ENCODE results near the gene TMBIM6. TPM values are rescaled to one million over a fixed set of nuclear protein-coding genes. Genes with fewer than 3 reads are reported as not detected.
"Not testable (repeated sequence)": the region's sequence is repeated elsewhere in the genome, so short reads cannot be mapped to it uniquely, and the experiment has no call there.

TMBIM6 gene
- total and polyA plus RNA-seq, 5 experiments from 2014 or later = 380 to 1,126 (median 817) TPM

DNA sequence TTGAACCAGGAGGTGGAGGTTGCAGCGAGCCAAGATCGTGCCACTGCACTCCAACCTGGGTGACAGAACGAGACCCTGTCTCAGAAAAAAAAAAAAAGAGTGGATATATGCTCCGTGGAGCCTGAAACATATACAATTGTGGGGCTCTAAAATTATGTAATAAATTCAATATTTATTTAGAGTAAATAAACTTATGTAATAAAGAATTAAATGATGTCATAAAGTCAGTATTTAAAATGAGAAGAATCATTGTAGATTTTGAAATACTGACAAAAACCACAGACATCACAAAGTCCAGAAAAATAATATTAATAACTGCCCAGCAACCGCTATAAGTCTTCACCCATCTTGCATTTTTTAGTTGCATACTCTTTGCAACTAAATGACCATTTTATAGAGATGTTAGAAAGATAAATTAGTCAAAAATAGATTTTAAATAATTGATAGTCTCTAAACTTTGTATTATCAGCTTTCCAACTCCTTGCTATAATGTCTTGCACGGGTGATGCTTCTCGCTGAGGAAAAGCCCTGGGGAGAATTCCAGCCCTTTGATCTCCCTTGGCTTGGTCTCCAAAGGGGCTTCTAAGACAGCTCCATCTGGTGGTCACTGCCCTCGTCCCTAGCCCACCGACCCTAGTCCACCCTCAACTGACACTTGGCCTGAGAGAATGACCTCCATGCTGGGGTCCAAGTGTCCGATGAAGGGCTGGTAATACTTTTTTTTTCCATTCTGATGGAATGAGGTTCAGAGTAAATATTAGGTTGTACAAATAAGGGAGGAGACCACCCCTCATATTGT, 7.9 kb upstream of the TMBIM6 start:
- H3K36me3 Mint-ChIP-seq = peaks cover 0 to 9% (median 3%) of the 10 kb centered on the region in 3 donors
- no peak for ATAC-seq
- no peak overlapping the region for H3K4me3 Mint-ChIP-seq
- POLR2A ChIA-PET = no interaction called here
- H3K27me3 Mint-ChIP-seq = peaks cover 0 to 1% (median 0%) of the 10 kb centered on the region in 5 donors
- peaks cover 0 to 14% (median 5%) of the 10 kb centered on the region in 9 donors for H3K9me3 Mint-ChIP-seq
- no peaks in the 10 kb centered on the region for H3K4me1 Mint-ChIP-seq
- DNase-seq = no peak
- no peak overlapping the region for H3K27ac Mint-ChIP-seq

DNA sequence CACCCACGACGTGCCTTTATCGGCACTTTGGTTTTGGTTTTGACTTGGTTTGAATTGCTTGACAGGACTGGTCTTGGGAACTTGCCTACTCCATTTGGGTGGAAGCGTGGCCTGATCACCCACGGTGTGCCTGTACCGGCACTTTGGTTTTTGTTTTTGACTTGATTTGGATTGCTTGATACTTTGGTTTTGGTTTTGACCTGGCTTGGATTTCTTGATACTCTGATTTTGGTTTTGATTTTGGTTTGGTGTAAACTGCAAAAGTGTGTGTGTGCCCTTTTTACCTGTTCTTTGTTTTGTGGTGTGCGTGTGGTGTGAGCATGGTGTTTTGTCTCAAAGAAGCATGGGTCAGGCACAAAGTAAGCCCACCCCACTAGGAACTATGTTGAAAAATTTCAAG, 6.5 kb upstream of the TMBIM6 start:
- H3K27ac Mint-ChIP-seq, DNase-seq, H3K36me3 Mint-ChIP-seq, ATAC-seq, H3K27me3 Mint-ChIP-seq, H3K4me3 Mint-ChIP-seq, H3K4me1 Mint-ChIP-seq, POLR2A ChIA-PET: not testable (repeated sequence)
- H3K9me3 Mint-ChIP-seq = peaks cover 0 to 14% (median 5%) of the 10 kb centered on the region in 9 donors

- not testable (repeated sequence) for DNase-seq, H3K27ac Mint-ChIP-seq
- H3K9me3 Mint-ChIP-seq = peaks cover 0 to 14% (median 7%) of the 10 kb centered on the region in 9 donors
Observed at GRCh38 chr12:49738721-49739120, 2.6 kb upstream of the TMBIM6 start.

GRCh38 chr12:49740277-49740676, 1.1 kb upstream of the TMBIM6 start:
- not testable (repeated sequence) for H3K9me3 Mint-ChIP-seq, DNase-seq, ATAC-seq, H3K27me3 Mint-ChIP-seq, H3K4me3 Mint-ChIP-seq
- H3K4me1 Mint-ChIP-seq = peaks cover 18 to 41% (median 37%) of the 10 kb centered on the region in 4 donors
- POLR2A ChIA-PET = interaction anchor here (1.0 to 2.2 kb wide), 10 partner anchors 13 to 117 kb away, joined by 4 to 47 read pairs (median 9); partner anchors contain the start of gene PRPF40B
- H3K36me3 Mint-ChIP-seq = peaks cover 3 to 20% (median 3%) of the 10 kb centered on the region in 3 donors
- peak overlapping the region in 5 of 10 donors; percentile 14 to 76 (median 24) for H3K27ac Mint-ChIP-seq

More at GRCh38 chr12:49738721-49739120, 2.6 kb upstream of the TMBIM6 start:
- H3K27me3 Mint-ChIP-seq, H3K4me3 Mint-ChIP-seq, H3K36me3 Mint-ChIP-seq, ATAC-seq: not testable (repeated sequence)
- POLR2A ChIA-PET = interaction anchor here (0.8 kb wide), 1 partner anchor 100 kb away, joined by 3 read pairs; no protein-coding TSS in a partner anchor
- peaks cover 9 to 27% (median 24%) of the 10 kb centered on the region in 4 donors for H3K4me1 Mint-ChIP-seq

GRCh38 chr12:49741882-49742620, 694 bp downstream of the TMBIM6 start:
- peaks cover 0 to 3% (median 0%) of the 10 kb centered on the region in 9 donors for H3K9me3 Mint-ChIP-seq
- peak; percentile 74 to 93 (median 86) for DNase-seq
- peaks cover 0 to 30% (median 2%) of the 10 kb centered on the region in 3 donors for H3K36me3 Mint-ChIP-seq

DNA sequence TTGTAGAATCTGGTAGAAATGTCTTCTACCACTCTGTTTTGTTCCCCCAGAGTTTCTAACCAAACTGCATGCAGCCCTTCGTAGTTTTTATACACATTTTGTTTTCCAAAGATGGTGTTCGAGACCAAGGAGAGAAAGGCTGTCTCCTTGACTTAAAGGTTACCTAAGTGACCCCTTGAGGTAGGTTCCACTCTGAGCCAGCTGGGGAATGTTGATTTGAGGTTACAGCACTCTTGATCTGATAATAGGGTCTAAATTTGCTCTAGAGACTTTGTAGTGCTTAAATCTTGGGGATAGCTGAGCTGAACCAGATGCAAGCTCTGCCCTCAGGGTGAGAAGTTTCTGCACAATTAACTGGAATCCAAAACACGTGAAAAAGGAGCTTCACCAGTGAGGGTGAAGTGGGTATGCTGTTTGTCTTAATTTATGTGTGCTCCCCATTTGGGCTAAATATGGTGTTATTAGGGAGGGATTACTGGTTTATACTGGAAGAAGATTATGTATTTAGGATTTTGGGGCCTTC, 3.1 kb downstream of the TMBIM6 start:
- DNase-seq (no peak), ATAC-seq (no peak)
- peaks cover 0 to 40% (median 4%) of the 10 kb centered on the region in 3 donors for H3K36me3 Mint-ChIP-seq
- POLR2A ChIA-PET = interaction anchor here (0.5 to 1.4 kb wide), 3 partner anchors 12 to 28 kb away, joined by 3 to 4 read pairs (median 3); no protein-coding TSS in a partner anchor
- peak overlapping the region in 9 of 10 donors; percentile 6 to 99 (median 56) for H3K27ac Mint-ChIP-seq
- peaks cover 0 to 3% (median 0%) of the 10 kb centered on the region in 9 donors for H3K9me3 Mint-ChIP-seq
- H3K27me3 Mint-ChIP-seq = peaks cover 0 to 3% (median 0%) of the 10 kb centered on the region in 5 donors
- peak overlapping the region; percentile 18 to 87 (median 65) for H3K4me3 Mint-ChIP-seq
- H3K4me1 Mint-ChIP-seq = peaks cover 25 to 80% (median 72%) of the 10 kb centered on the region in 4 donors

More at GRCh38 chr12:49741882-49742620, 694 bp downstream of the TMBIM6 start:
- peaks cover 0 to 3% (median 0%) of the 10 kb centered on the region in 5 donors for H3K27me3 Mint-ChIP-seq
- H3K4me1 Mint-ChIP-seq = peaks cover 23 to 58% (median 50%) of the 10 kb centered on the region in 4 donors
- peak; percentile 62 to 70 for ATAC-seq
- H3K27ac Mint-ChIP-seq = peak overlapping the region; percentile 97 to 100 (median 98)
- peak overlapping the region; percentile 87 to 99 (median 97) for H3K4me3 Mint-ChIP-seq
- POLR2A ChIA-PET = interaction anchor here (0.9 to 2.2 kb wide), 28 partner anchors 8 to 612 kb away, joined by 3 to 47 read pairs (median 6); partner anchors contain the start of genes BCDIN3D, CERS5, FMNL3 and NCKAP5L

DNA sequence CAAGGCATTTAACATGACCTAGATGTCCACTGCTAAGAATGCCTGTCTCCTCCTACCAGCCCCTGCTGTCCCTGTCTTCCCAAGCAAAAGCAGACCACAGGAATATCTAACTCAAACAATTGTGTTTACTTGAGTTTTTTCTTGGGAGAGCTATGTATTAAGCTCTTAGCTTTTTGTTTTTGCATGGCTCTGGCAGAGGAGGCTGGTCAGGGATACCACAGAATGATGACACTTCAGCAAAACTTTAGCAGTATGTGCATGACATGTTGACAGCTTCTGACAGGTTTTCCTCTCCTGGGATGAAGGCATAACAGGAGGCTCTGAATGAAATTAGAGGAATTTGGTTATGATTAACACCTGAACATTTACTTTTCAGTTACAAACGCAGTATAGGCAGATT, 6.9 kb downstream of the TMBIM6 start:
- Mint-ChIP-seq H3K27ac (peak overlapping the region in 7 of 10 donors; percentile 20 to 77 (median 49)), H3K36me3 (peaks cover 0 to 69% (median 9%) of the 10 kb centered on the region in 3 donors), H3K4me3 (peak overlapping the region in 9 of 10 donors; percentile 19 to 58 (median 42)), H3K9me3 (no peaks in the 10 kb centered on the region), H3K27me3 (no peaks in the 10 kb centered on the region), H3K4me1 (peaks cover 34 to 94% (median 88%) of the 10 kb centered on the region in 4 donors)
- ATAC-seq (no peak), DNase-seq (no peak)
- POLR2A ChIA-PET = interaction anchor here (0.9 to 1.9 kb wide), 2 partner anchors 10 to 15 kb away, joined by 3 to 6 read pairs; no protein-coding TSS in a partner anchor

GRCh38 chr12:49748800-49749199, 7.4 kb downstream of the TMBIM6 start:
- DNase-seq (no peak), ATAC-seq (no peak)
- Mint-ChIP-seq H3K4me1 (peaks cover 37 to 93% (median 88%) of the 10 kb centered on the region in 4 donors), H3K36me3 (peaks cover 0 to 69% (median 14%) of the 10 kb centered on the region in 3 donors), H3K27ac (peak overlapping the region in 7 of 10 donors; percentile 1 to 77 (median 49)), H3K4me3 (peak overlapping the region in 9 of 10 donors; percentile 6 to 77 (median 41)), H3K27me3 (no peaks in the 10 kb centered on the region), H3K9me3 (no peaks in the 10 kb centered on the region)
- POLR2A ChIA-PET = interaction anchor here (0.9 to 1.9 kb wide), 2 partner anchors 9 to 15 kb away, joined by 3 to 6 read pairs; no protein-coding TSS in a partner anchor

DNA sequence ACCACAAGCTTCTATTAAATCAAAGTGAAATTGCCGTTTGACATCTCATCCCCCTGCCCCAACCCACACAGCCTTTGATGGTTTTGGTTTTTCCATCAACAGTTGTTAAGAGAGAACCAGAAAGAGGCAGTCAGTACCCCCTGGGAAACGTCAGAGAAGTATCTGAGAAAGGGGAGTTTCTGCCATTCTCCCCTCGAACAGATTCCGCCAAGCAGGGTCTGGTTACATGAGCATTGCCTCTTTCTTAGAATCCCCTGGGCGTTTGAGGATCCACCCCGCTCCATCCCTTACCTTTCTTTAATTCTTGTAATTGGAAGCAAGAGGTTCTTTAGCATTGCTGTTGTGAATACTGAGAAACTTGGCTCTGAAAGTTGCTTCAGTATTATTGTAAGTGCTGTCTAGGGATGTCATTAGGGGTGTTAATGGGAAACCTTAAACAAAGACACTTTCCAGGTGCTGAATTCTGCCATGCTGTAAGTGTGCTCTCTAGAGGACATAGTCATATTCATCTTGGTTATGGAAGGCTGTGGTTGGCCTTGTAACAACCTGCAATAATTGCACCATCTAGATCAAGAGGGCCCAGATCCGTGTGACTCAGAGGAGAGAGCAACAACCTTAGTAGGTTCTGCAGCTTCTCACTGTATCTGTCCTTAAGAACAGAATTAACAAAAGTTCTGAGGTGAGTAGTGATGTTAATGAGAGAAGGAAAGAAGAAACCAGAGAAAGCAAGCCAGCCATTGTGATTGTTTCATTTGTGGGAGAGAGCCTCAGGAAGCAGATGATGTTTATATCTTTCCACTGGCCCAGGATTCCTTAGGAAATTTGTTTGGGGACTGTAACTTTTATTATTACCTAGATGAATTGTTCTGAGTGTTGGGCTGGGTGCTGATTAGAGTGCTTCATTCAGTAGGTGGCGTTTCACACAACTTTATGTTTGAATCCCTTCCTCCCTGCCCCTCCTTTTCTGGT, 9.0 kb downstream of the TMBIM6 start:
- POLR2A ChIA-PET = interaction anchor here (1.3 to 1.9 kb wide), 2 partner anchors 8 to 9 kb away, joined by 4 to 6 read pairs; partner anchors contain the start of gene TMBIM6
- H3K27me3 Mint-ChIP-seq = no peaks in the 10 kb centered on the region
- ATAC-seq (peak; percentile 66 to 77), DNase-seq (peak in 5 of 10 donors; percentile 15 to 55 (median 38))
- peak overlapping the region; percentile 60 to 86 (median 70) for H3K27ac Mint-ChIP-seq
- peak overlapping the region; percentile 16 to 77 (median 62) for H3K4me3 Mint-ChIP-seq
- H3K36me3 Mint-ChIP-seq = peaks cover 0 to 72% (median 17%) of the 10 kb centered on the region in 3 donors
- H3K4me1 Mint-ChIP-seq = peaks cover 27 to 92% (median 84%) of the 10 kb centered on the region in 4 donors
- H3K9me3 Mint-ChIP-seq = no peaks in the 10 kb centered on the region

DNA sequence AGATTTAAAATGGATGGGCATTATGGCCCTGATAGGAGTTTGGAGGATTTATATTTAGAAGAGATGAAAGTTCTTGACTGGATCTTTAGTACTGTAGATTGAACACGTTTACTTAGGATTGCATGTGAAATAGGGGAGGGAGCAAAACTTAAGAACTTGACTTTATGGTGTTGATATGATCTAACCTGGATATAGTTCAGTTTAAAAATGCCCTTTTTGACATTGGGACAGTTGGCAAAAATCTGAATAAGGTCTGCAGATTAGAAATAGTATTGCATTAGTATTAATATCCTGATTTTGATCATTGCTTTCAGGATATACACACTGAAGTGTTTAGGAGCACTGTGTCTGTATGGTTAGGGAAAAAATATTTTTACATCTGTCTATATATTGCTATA, 9.6 kb downstream of the TMBIM6 start:
- H3K27ac Mint-ChIP-seq = peak overlapping the region; percentile 19 to 77 (median 66)
- H3K4me3 Mint-ChIP-seq = peak overlapping the region in 9 of 10 donors; percentile 40 to 77 (median 65)
- peaks cover 0 to 79% (median 21%) of the 10 kb centered on the region in 3 donors for H3K36me3 Mint-ChIP-seq
- no peaks in the 10 kb centered on the region for H3K27me3 Mint-ChIP-seq
- DNase-seq (no peak), ATAC-seq (no peak)
- no peaks in the 10 kb centered on the region for H3K9me3 Mint-ChIP-seq
- POLR2A ChIA-PET = interaction anchor here (1.2 kb wide), 1 partner anchor 11 kb away, joined by 3 read pairs; no protein-coding TSS in a partner anchor
- H3K4me1 Mint-ChIP-seq = peaks cover 27 to 89% (median 82%) of the 10 kb centered on the region in 4 donors
